Measurements from ENCODE around the gene CEP135. TPM values are rescaled to one million over a fixed set of nuclear protein-coding genes. Genes with fewer than 3 reads are reported as not detected.
"Not testable (repeated sequence)": the region's sequence is repeated elsewhere in the genome, so short reads cannot be mapped to it uniquely, and the experiment has no call there.

Gene CEP135
- total RNA-seq, 4 donors from 2014 or later = 5.3 to 27.1 (median 8.4) TPM

DNA sequence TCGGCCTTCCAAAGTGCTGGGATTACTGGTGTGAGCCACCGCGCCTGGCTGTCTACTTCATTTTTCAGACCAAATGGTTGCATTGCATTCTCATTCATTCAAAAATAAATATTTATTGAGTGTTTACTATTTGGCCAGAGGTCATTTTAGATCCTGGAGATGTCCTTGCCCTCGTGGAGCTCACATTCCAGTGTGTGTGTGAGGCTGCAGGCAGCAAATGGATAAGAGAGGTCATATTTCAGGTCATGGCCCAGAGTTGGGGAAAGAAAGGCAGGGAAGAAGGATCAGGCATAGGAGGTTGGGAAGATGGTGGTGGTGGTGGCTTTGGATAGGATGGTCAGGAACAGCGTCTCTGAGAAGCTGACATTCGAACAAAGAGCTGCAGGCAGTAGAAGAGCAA lies 119.1 kb downstream of the CEP135 start:
- Histone ChIP-seq H3K27me3 (no peaks in the 10 kb centered on the region), H3K4me1 (no peaks in the 10 kb centered on the region), H3K27ac (no peak overlapping the region), H3K9me3 (no peaks in the 10 kb centered on the region), H3K36me3 (no peaks in the 10 kb centered on the region), H3K4me3 (no peak overlapping the region)
- no peak for DNase-seq
- no peak for TF ChIP-seq POLR2A (IDR thresholded peaks at IDR 0.05)
- TF ChIP-seq CTCF (IDR thresholded peaks at IDR 0.05) = no peak
- intact Hi-C loops (cut with DNase I; ENCODE audit: low total_unique reads) = no loop called here

GRCh38 chr4:56072730-56073129 lies 124.0 kb downstream of the CEP135 start:
- H3K9me3 ChIP-seq, DNase-seq: not testable (repeated sequence)

DNA sequence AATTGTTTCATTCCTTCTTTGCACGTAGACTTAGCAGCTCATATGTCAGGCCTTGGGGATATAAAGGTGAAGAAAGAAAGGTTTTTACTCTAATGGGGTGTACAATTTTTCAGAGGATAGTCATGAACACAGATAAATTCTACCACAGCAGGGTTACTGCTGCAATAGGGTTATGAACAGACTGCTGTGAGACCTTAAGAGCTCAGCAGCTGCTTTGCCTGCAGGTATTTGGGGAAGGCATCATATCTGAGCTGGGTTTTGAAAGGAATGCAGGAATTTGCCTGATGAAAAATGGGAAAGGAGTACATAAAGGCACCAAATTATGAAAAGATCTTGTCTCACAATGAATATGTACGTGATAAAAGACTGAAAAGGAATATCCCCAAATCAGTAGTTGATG lies 128.9 kb downstream of the CEP135 start:
- no peak for TF ChIP-seq POLR2A (IDR thresholded peaks at IDR 0.05)
- TF ChIP-seq CTCF (IDR thresholded peaks at IDR 0.05) = no peak
- Histone ChIP-seq H3K36me3 (no peaks in the 10 kb centered on the region), H3K4me1 (no peaks in the 10 kb centered on the region), H3K27ac (no peak overlapping the region), H3K27me3 (no peaks in the 10 kb centered on the region), H3K4me3 (no peak overlapping the region), H3K9me3 (peaks cover 0 to 3% of the 10 kb centered on the region in 2 donors)
- intact Hi-C loops (cut with DNase I; ENCODE audit: low total_unique reads) = no loop called here
- no peak for DNase-seq

More at GRCh38 chr4:56072730-56073129, 124.0 kb downstream of the CEP135 start:
- intact Hi-C loops (cut with DNase I; ENCODE audit: low total_unique reads); H3K36me3 ChIP-seq; H3K27ac ChIP-seq; H3K4me3 ChIP-seq; H3K4me1 ChIP-seq; H3K27me3 ChIP-seq: not testable (repeated sequence)

GRCh38 chr4:56078866-56079265 lies 130.1 kb downstream of the CEP135 start:
- H3K4me3 ChIP-seq = no peak overlapping the region
- intact Hi-C loops (cut with DNase I; ENCODE audit: low total_unique reads) = no loop called here
- H3K27ac ChIP-seq = no peak overlapping the region
- no peaks in the 10 kb centered on the region for H3K4me1 ChIP-seq
- H3K9me3 ChIP-seq = peaks cover 0 to 3% of the 10 kb centered on the region in 2 donors
- H3K27me3 ChIP-seq = no peaks in the 10 kb centered on the region
- DNase-seq = no peak
- no peaks in the 10 kb centered on the region for H3K36me3 ChIP-seq
- TF ChIP-seq POLR2A (IDR thresholded peaks at IDR 0.05) (no peak), CTCF (IDR thresholded peaks at IDR 0.05) (no peak)

GRCh38 chr4:56080384-56080783 lies 131.6 kb downstream of the CEP135 start:
- H3K27ac ChIP-seq = no peak overlapping the region
- TF ChIP-seq POLR2A (IDR thresholded peaks at IDR 0.05) (no peak), CTCF (IDR thresholded peaks at IDR 0.05) (no peak)
- H3K27me3 ChIP-seq = no peaks in the 10 kb centered on the region
- no peaks in the 10 kb centered on the region for H3K4me1 ChIP-seq
- no peak overlapping the region for H3K4me3 ChIP-seq
- H3K36me3 ChIP-seq = no peaks in the 10 kb centered on the region
- no peak for DNase-seq
- intact Hi-C loops (cut with DNase I; ENCODE audit: low total_unique reads) = no loop called here
- peaks cover 0 to 3% of the 10 kb centered on the region in 2 donors for H3K9me3 ChIP-seq

DNA sequence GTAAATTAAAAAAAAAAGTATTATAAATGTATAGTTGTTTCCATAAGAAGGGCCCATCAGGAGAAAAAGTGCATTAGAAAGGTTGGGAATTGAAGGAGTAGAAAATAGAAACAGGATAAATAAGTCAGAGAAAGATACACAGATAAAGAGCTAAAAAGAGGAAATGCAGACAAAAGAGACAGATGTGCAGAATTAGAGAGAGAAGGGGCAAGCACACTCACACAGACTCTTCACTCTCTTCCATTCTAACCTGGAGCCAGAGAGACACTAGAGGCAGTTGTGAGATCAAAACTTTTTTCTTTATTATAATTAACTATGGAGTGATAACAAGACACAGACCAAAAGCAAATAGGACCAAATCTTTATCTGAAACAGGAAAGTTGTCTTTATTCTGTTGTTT lies 134.1 kb downstream of the CEP135 start:
- intact Hi-C loops (cut with DNase I; ENCODE audit: low total_unique reads) = no loop called here
- no peak for DNase-seq
- H3K4me3 ChIP-seq = no peak overlapping the region
- no peak for TF ChIP-seq POLR2A (IDR thresholded peaks at IDR 0.05)
- no peak for TF ChIP-seq CTCF (IDR thresholded peaks at IDR 0.05)
- H3K27me3 ChIP-seq = no peaks in the 10 kb centered on the region
- H3K4me1 ChIP-seq = no peaks in the 10 kb centered on the region
- no peaks in the 10 kb centered on the region for H3K36me3 ChIP-seq
- peaks cover 0 to 3% of the 10 kb centered on the region in 2 donors for H3K9me3 ChIP-seq
- no peak overlapping the region for H3K27ac ChIP-seq

All from uterus (tissue), 4 donors.